Suprapubic skin (tissue), 4 donors: ENCODE measurements around the gene DGCR8. TPM values are rescaled to one million over a fixed set of nuclear protein-coding genes. Genes with fewer than 3 reads are reported as not detected.

Experiments
- DNase-seq, 2 donors: peaks; one replicate each; pipeline ENCODE4 v3.0.0-alpha.2; 2019; ENCODE audit warnings: low spot score in 2 of 2
- H3K27ac ChIP-seq: fragments of 200-600 bp; sonication (generic); one replicate; pipeline ENCODE4 v1.5.1; 2019
- H3K27me3 ChIP-seq: fragments of 200-600 bp; sonication (generic); one replicate; pipeline ENCODE4 v1.5.1; 2019
- H3K36me3 ChIP-seq: fragments of 200-600 bp; sonication (generic); one replicate; pipeline ENCODE4 v1.5.1; 2019
- H3K4me1 ChIP-seq: fragments of 200-600 bp; sonication (generic); one replicate; pipeline ENCODE4 v1.5.1; 2019
- H3K4me3 ChIP-seq: fragments of 200-600 bp; sonication (generic); one replicate; pipeline ENCODE4 v1.5.1; 2019; ENCODE audit warnings: mild to moderate bottlenecking
- H3K9me3 ChIP-seq: fragments of 200-600 bp; sonication (generic); one replicate; pipeline ENCODE4 v1.5.1; 2019
- CTCF ChIP-seq, 2 donors: fragments of 200-600 bp in 1 of 2; fragments of 450-650 bp in 1 of 2; sonication (generic) in 1 of 2; IDR thresholded peaks; one replicate each; pipeline ENCODE4 v1.5.1; 2016 to 2019; ENCODE audit warnings: antibody characterized with exemption in 2 of 2, mild to moderate bottlenecking in 1 of 2, moderate library complexity in 1 of 2
- EP300 ChIP-seq: sonication (generic); formaldehyde crosslinking; IDR thresholded peaks from one replicate; pipeline ENCODE4 v1.6.1; 2017; ENCODE audit warnings: antibody characterized with exemption
- POLR2A ChIP-seq, 2 donors: fragments of 450-650 bp; IDR thresholded peaks; one replicate each; pipeline ENCODE4 v1.6.1; 2017; ENCODE audit warnings: antibody characterized with exemption in 2 of 2, mild to moderate bottlenecking in 2 of 2, moderate library complexity in 2 of 2
- POLR2AphosphoS5 ChIP-seq, 3 donors: sonication (generic); formaldehyde crosslinking; IDR thresholded peaks; one replicate each; pipeline ENCODE4 v1.6.1; 2017; ENCODE audit warnings: antibody characterized with exemption in 3 of 3
- WGBS: methylation state at CpG from one replicate; pipeline ENCODE4 v1.1.5; 2018; 5-methylcytosine and 5-hydroxymethylcytosine counted together
- total RNA-seq, 4 donors: library from RNA; depleted of rRNA; stranded (reverse); fragments of >200 nt; gene quantifications; one replicate each; pipeline ENCODE4 v1.1.0, GENCODE V29; 2016

The DGCR8 gene
- total RNA-seq, 4 donors from 2014 or later = 22.4 to 69.1 (median 38.0) TPM

DNA sequence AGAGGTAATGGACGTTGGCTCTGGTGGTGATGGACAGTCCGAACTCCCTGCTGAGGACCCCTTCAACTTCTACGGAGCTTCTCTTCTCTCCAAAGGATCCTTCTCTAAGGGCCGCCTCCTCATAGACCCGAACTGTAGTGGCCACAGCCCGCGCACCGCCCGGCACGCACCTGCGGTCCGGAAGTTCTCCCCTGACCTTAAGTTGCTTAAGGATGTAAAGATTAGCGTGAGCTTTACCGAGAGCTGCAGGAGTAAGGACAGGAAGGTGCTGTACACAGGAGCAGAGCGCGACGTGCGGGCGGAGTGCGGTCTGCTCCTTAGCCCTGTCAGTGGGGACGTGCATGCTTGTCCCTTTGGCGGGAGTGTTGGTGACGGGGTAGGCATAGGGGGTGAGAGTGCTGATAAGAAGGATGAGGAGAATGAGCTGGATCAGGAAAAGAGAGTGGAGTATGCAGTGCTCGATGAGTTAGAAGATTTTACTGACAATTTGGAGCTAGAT is 6.1 kb downstream of the DGCR8 start:
- DNase-seq = no peak
- Histone ChIP-seq H3K27me3 (no peaks in the 10 kb centered on the region), H3K9me3 (no peaks in the 10 kb centered on the region), H3K4me3 (no peak overlapping the region), H3K27ac (no peak overlapping the region), H3K36me3 (peaks cover 57% of the 10 kb centered on the region), H3K4me1 (peaks cover 36% of the 10 kb centered on the region)
- TF ChIP-seq CTCF (IDR thresholded peaks at IDR 0.05) = no peak
- no peak for TF ChIP-seq POLR2AphosphoS5 (IDR thresholded peaks at IDR 0.05)
- no peak for TF ChIP-seq EP300
- TF ChIP-seq POLR2A (IDR thresholded peaks at IDR 0.05) = no peak
- WGBS = 92% methylated on average over 24 of the region's 24 CpGs

DNA sequence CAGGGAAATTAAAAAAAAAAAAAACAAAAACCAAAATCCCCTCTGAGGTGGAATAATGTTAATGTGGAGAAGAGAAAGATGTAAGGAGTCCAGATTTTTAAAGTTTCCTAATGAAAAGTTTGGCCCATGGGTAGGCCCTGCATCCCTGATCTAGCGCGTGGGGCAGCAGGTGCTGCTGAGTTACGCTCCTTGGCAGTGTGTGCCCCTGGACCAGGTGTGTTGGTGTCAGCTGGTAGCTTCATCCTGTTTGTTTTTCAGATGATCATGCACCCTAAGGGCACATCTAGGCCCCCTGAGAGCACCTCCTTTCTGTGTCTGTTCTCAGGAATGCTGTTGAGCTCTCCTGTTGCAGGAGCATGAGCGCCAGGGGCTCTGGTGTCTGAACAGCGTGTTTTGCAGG is 6.7 kb downstream of the DGCR8 start:
- WGBS = 94% methylated on average over 5 of the region's 5 CpGs

DNA sequence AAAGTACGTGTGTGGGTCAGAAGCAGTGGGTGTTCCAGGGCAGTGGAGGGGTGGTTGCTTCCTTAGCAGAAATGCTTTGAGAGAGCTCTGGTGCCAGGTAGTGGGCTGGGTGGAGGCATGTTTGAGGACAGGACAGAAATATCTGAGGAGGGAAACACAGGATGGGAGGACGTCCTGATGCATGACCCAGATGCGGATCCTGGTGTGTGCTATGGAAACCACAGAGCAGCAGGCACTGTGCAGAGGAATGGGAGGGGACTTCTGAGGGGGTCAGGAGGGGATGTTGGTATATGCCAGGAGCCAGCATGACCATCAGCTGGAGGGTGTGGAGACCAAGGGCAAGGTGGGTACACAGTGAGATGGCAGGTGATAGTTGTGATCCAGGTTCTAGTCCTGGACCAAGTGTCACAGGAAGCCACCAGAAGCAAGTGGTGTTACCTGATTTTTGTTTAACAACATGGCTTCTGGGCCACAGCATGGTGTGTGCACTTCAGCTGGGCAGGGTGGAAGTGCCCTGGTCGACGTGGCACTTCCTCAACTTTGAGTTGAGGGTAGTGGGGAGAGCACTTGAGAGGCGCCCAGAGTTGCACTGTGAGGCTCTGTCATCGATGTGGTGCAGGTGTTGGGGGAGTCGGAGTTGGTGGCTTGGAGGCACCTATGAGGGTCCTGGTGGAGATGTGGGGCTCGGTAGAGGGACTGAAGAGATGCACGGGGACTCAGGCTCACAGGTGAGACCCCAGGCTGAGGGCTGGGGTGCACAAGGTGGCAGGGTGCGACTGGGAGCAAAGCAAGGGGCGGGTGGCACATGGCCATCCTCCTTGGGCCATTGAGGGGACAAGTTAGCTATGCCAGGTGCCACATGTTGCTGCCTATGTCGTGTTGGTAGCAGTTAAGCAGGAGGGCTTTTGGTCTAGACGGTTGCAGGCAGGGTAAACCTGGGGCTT is 7.5 kb downstream of the DGCR8 start:
- Histone ChIP-seq H3K4me3 (no peak overlapping the region), H3K9me3 (no peaks in the 10 kb centered on the region), H3K27me3 (no peaks in the 10 kb centered on the region), H3K4me1 (peaks cover 21% of the 10 kb centered on the region), H3K27ac (no peak overlapping the region), H3K36me3 (peaks cover 71% of the 10 kb centered on the region)
- DNase-seq = no peak
- no peak for TF ChIP-seq EP300
- TF ChIP-seq POLR2A (IDR thresholded peaks at IDR 0.05) = no peak
- no peak for TF ChIP-seq CTCF (IDR thresholded peaks at IDR 0.05)
- TF ChIP-seq POLR2AphosphoS5 (IDR thresholded peaks at IDR 0.05) = no peak
- 89% methylated on average over 13 of the region's 14 CpGs for WGBS

More for the DNA sequence above, 6.7 kb downstream of the DGCR8 start:
- Histone ChIP-seq H3K36me3 (peaks cover 63% of the 10 kb centered on the region), H3K4me3 (no peak overlapping the region), H3K27ac (no peak overlapping the region), H3K9me3 (no peaks in the 10 kb centered on the region), H3K4me1 (peaks cover 29% of the 10 kb centered on the region), H3K27me3 (no peaks in the 10 kb centered on the region)
- TF ChIP-seq POLR2A (IDR thresholded peaks at IDR 0.05) (no peak), POLR2AphosphoS5 (IDR thresholded peaks at IDR 0.05) (no peak), EP300 (no peak), CTCF (IDR thresholded peaks at IDR 0.05) (no peak)
- no peak for DNase-seq

DNA sequence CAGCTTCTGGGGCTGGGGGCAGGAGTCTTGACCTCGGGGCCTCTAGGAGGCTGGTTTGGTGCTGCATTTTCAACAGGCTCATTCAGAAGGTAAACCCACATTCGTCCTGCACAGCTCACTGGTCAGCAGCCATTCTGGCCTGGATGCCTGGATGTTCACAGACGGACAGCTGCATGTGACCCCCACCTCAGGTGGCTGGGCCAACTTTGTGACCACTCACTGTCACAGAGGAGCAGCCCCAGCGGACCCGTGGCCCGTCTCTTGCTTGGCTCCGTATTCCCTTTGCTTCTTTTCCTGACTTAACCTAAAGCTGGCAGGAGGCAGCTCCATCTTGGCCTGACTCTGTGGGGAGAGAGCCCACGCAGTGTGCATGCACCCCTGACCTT is 8.2 kb downstream of the DGCR8 start:
- no peaks in the 10 kb centered on the region for H3K9me3 ChIP-seq
- WGBS = 91% methylated on average over 7 of the region's 8 CpGs
- H3K4me1 ChIP-seq = peaks cover 14% of the 10 kb centered on the region
- no peak overlapping the region for H3K27ac ChIP-seq
- H3K27me3 ChIP-seq = no peaks in the 10 kb centered on the region
- TF ChIP-seq POLR2AphosphoS5 (IDR thresholded peaks at IDR 0.05) (no peak), CTCF (IDR thresholded peaks at IDR 0.05) (no peak), POLR2A (IDR thresholded peaks at IDR 0.05) (no peak), EP300 (no peak)
- H3K36me3 ChIP-seq = peaks cover 78% of the 10 kb centered on the region
- DNase-seq = no peak
- no peak overlapping the region for H3K4me3 ChIP-seq

- WGBS = 90% methylated on average over 13 of the region's 17 CpGs
- Histone ChIP-seq H3K9me3 (no peaks in the 10 kb centered on the region), H3K27me3 (no peaks in the 10 kb centered on the region), H3K4me1 (peaks cover 5% of the 10 kb centered on the region), H3K36me3 (peaks cover 89% of the 10 kb centered on the region), H3K27ac (no peak overlapping the region), H3K4me3 (no peak overlapping the region)
- TF ChIP-seq EP300 = no peak
- TF ChIP-seq POLR2AphosphoS5 (IDR thresholded peaks at IDR 0.05) = no peak
- no peak for TF ChIP-seq POLR2A (IDR thresholded peaks at IDR 0.05)
- TF ChIP-seq CTCF (IDR thresholded peaks at IDR 0.05) = no peak
- no peak for DNase-seq
These were observed 9.4 kb downstream of the DGCR8 start for GRCh38 chr22:20089226-20089976.
